ENCODE data around the gene DMBX1.
A peak's percentile ranks its signal among the peaks of the same experiment; 100 is the strongest.

Gene DMBX1

GRCh38 chr1:46526691-46527291, 37.2 kb downstream of the DMBX1 start:
- DNase-seq = no peak

- peak; percentile 36 for DNase-seq
Measured at GRCh38 chr1:46527474-46528296, 38.0 kb downstream of the DMBX1 start.

- DNase-seq = no peak
Measured at GRCh38 chr1:46528297-46528955, 38.8 kb downstream of the DMBX1 start.

GRCh38 chr1:46529031-46529630, 39.5 kb downstream of the DMBX1 start:
- DNase-seq = no peak

- DNase-seq = no peak
Measured at GRCh38 chr1:46530311-46530710, 40.7 kb downstream of the DMBX1 start.

GRCh38 chr1:46530791-46531409, 41.3 kb downstream of the DMBX1 start:
- no peak for DNase-seq

- no peak for DNase-seq
Measured at GRCh38 chr1:46532095-46532494, 42.5 kb downstream of the DMBX1 start.

GRCh38 chr1:46532498-46533178, 43.0 kb downstream of the DMBX1 start:
- DNase-seq = peak; percentile 42

GRCh38 chr1:46533179-46533864, 43.7 kb downstream of the DMBX1 start:
- DNase-seq = no peak

GRCh38 chr1:46535063-46535462, 45.4 kb downstream of the DMBX1 start:
- no peak for DNase-seq

- no peak for DNase-seq
Measured at GRCh38 chr1:46536527-46536926, 46.9 kb downstream of the DMBX1 start.

GRCh38 chr1:46537651-46538050, 48.0 kb downstream of the DMBX1 start:
- no peak for DNase-seq

- DNase-seq = no peak
Measured at GRCh38 chr1:46538147-46538546, 48.5 kb downstream of the DMBX1 start.

All from COR-L47 (cell line).